ENCODE results near the gene ARFGAP3.

ARFGAP3 gene

DNA sequence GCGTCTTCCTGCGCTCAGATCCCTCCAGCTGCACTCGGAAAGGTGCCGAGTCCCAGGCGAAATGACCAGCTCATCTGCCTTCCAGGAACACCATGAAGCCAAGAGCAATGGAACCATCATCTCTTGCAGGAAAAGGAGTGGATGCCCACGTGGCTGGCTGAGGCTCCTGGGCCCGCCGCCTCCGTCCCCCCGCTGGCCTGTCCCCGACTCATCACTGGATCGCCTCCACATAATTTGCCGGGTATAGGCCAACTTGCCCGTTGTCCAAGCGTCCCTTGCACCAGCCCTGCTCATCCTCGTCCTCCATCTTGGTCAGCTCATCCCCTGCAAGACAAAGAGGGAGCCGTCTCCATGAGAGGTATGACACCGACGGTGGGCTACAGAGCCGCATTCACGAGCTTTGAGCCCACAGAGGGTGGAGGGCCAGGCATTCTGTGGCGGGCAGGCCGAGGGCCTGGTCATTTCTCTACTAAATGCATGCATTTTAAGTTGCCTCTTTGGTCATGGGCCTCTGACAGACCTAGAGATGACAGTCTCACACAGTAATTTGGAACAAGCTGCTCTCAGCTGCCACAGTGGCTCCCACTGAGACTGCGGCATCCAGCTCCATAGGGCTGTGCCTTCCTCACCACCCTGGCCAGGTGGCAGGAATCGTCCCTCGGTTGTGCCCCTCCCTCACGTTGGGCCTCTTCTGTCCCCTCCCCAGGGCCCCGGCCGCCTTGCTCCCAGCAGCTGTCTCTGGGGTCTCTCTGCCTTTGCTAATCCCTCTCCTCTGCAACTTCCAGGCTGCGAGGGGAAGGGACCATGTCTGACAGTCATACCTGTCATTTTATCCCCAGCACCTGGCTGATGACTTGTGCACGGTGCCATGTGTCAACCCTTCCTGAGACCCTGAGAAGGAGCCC lies 14.3 kb upstream of the ARFGAP3 start:
- TF ChIP-seq, protein P1, sequence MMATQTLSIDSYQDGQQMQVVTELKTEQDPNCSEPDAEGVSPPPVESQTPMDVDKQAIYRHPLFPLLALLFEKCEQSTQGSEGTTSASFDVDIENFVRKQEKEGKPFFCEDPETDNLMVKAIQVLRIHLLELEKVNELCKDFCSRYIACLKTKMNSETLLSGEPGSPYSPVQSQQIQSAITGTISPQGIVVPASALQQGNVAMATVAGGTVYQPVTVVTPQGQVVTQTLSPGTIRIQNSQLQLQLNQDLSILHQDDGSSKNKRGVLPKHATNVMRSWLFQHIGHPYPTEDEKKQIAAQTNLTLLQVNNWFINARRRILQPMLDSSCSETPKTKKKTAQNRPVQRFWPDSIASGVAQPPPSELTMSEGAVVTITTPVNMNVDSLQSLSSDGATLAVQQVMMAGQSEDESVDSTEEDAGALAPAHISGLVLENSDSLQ (IDR thresholded peaks at IDR 0.05): no peak
- TF ChIP-seq BHLHE40 (IDR thresholded peaks at IDR 0.05; ENCODE audit: borderline replicate concordance) (no peak), TARDBP (IDR thresholded peaks at IDR 0.05) (no peak), NFRKB (IDR thresholded peaks at IDR 0.05) (no peak), CTBP1 (IDR thresholded peaks at IDR 0.05; ENCODE audit: borderline replicate concordance) (no peak), ZNF384 (IDR thresholded peaks at IDR 0.05) (no peak), LEF1 (IDR thresholded peaks at IDR 0.05; ENCODE audit: borderline replicate concordance) (no peak), ELF4 (IDR thresholded peaks at IDR 0.05) (no peak), FOXA1 (IDR thresholded peaks at IDR 0.05) (no peak), SP1 (IDR thresholded peaks at IDR 0.05) (no peak), HDGF (IDR thresholded peaks at IDR 0.05; ENCODE audit: borderline replicate concordance) (no peak), ARNT (IDR thresholded peaks at IDR 0.05) (no peak), FOXM1 (IDR thresholded peaks at IDR 0.05; ENCODE audit: borderline replicate concordance) (no peak), FOXK2 (IDR thresholded peaks at IDR 0.05) (no peak)
- ChIA-PET CTCF (no interaction called here), POLR2A (no interaction called here)
- DNase-seq (ENCODE audit: extremely low spot score): no peak

DNA sequence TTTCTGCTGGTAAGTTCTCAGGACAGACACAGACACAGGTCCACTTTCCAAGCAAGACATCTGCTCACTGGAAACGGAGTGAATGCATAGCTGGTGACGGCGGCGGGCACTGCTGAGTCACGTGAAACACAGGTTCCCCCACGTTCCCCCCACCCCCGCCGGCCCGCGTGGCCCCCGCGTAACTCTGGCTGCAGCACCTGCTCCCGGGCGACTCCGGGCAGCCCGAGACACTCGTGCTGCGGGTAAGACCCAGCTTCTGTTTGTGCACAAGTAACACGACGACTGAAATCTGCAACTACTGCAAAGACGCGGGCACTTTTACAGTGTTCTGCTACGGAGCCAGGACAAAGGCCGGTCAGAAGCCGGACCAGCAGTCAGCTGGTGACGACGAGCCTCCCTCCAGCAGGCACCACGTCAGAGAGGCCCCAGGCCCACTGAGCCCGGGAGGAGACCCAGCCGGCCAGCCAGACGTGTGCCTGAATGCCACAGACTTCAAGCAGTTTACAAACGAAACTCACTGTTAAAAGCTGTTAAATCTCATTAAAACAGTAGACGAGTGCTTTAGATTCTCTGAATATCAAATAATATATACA lies 12.9 kb upstream of the ARFGAP3 start:
- TF ChIP-seq TARDBP (IDR thresholded peaks at IDR 0.05) (no peak), ELF4 (IDR thresholded peaks at IDR 0.05) (no peak), LEF1 (IDR thresholded peaks at IDR 0.05; ENCODE audit: borderline replicate concordance) (no peak), L3MBTL2 (conservative IDR thresholded peaks at IDR 0.05) (no peak), HDGF (IDR thresholded peaks at IDR 0.05; ENCODE audit: borderline replicate concordance) (no peak), CTBP1 (IDR thresholded peaks at IDR 0.05; ENCODE audit: borderline replicate concordance) (no peak), SUZ12 (IDR thresholded peaks at IDR 0.05) (no peak), FOXM1 (IDR thresholded peaks at IDR 0.05; ENCODE audit: borderline replicate concordance) (no peak), BHLHE40 (IDR thresholded peaks at IDR 0.05; ENCODE audit: borderline replicate concordance) (no peak), ZNF384 (IDR thresholded peaks at IDR 0.05) (no peak), SP1 (IDR thresholded peaks at IDR 0.05) (no peak), FOXK2 (IDR thresholded peaks at IDR 0.05) (no peak), ARNT (IDR thresholded peaks at IDR 0.05) (no peak), FOXA1 (IDR thresholded peaks at IDR 0.05) (no peak), NFRKB (IDR thresholded peaks at IDR 0.05) (no peak)
- TF ChIP-seq, protein P1 (IDR thresholded peaks at IDR 0.05): no peak
- CTCF ChIA-PET: no interaction called here
- POLR2A ChIA-PET: no interaction called here
- no peak for DNase-seq (ENCODE audit: extremely low spot score)

DNA sequence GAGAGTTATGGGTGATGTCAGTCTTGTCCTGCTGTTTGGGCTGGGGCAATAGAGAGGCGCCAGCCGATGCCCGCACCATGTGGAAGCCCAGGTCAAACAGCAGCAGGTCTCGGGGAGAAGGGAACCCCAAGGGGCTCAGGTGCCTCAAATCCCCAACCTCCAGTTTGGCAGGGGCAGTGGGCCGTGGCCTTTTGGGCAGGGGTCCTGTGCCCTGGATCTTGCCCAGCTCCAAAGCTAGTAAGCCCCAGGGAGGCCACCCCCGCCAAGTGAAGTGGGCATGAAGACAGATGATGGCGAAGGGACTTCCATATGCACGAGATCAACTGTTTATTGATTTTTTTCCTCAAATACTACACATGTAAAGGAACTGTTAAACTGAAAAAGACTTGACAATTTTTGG lies 12.4 kb upstream of the ARFGAP3 start:
- CTCF ChIA-PET: no interaction called here

DNA sequence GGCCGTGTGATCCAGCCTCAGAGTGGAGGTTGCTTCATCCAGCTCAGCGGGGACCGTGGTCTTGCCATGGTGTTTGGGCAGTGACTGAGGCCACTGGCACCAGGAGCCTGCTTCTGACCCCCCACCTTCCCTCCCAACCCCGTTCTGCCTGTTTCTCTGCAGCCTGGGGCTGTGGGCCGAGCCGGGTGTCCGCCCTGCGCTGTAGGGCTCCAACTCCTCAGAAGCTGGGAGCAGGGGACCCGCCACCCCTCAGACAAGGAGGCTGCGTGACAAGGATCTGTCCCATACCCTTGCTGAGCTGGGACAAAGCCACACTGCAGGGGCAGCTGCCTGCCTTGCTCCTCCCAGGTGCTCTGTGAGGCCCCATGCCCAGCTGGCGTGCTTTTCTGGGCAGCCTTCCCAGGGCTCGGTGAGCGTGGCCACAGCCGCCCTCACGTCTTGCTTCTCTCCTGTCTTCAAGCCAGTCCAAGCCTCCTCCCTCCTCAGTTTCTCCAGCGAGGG lies 11.7 kb upstream of the ARFGAP3 start:
- DNase-seq (ENCODE audit: extremely low spot score): no peak
- CTCF ChIA-PET: interaction anchor here (0.9 to 1.1 kb wide), 2 partner anchors 10 to 91 kb away, joined by 3 read pairs; no protein-coding TSS in a partner anchor
- TF ChIP-seq NFRKB (IDR thresholded peaks at IDR 0.05): no peak
- TF ChIP-seq ZNF384 (IDR thresholded peaks at IDR 0.05): no peak
- no peak for TF ChIP-seq SUZ12 (IDR thresholded peaks at IDR 0.05)
- POLR2A ChIA-PET: interaction anchor here (1.1 kb wide), 2 partner anchors 55 to 91 kb away, joined by 3 read pairs; no protein-coding TSS in a partner anchor

More for the DNA sequence above, 12.4 kb upstream of the ARFGAP3 start:
- no peak for TF ChIP-seq CTBP1 (IDR thresholded peaks at IDR 0.05; ENCODE audit: borderline replicate concordance)
- DNase-seq (ENCODE audit: extremely low spot score): no peak
- POLR2A ChIA-PET: no interaction called here

DNA sequence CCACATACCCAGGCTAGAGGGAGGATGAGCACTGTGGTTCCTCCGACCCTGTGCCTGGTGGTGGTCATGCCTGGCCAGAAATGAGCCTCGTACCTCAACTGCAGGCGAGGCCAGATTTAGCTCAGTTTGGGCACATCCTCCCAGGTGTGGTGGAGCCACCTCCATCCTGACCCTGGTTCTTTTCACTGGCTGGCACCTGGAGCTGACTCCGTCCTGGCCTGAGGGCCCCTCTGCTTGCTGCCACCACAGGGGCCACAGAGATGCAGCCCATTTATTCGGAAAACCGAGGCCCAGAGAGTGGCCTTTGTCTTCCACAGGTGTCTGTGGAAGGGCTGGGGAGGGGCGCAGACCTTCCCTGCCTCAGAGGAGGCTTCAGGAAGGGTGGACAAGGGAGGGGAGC lies 9.0 kb upstream of the ARFGAP3 start:
- TF ChIP-seq FOXA1 (IDR thresholded peaks at IDR 0.05) (no peak), BHLHE40 (IDR thresholded peaks at IDR 0.05; ENCODE audit: borderline replicate concordance) (no peak), L3MBTL2 (conservative IDR thresholded peaks at IDR 0.05) (no peak)
- ChIA-PET CTCF (no interaction called here), POLR2A (interaction anchor here (1.1 kb wide), 1 partner anchor 10 kb away, joined by 3 read pairs; no protein-coding TSS in a partner anchor)
- no peak for DNase-seq (ENCODE audit: extremely low spot score)

DNA sequence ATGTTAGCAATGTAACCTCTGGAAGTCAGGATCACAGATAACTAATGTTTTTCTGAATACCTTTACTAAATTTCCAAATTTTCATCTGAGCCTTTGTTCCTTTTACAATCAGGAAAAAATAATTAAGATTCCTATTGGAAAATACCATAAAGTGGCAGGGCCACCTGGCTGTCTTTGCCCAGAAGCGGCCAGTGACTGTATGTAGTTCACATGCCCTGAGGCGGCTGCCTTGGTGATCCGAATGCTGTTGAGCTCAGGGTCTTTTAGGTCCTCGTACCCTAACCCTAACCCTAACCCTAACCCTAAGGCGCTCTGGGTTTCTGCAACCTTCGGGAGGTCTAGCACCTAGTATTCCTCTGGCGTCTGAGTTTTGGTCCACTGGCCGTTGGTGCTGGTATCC lies 8.5 kb upstream of the ARFGAP3 start:
- ChIA-PET POLR2A (no interaction called here), CTCF (no interaction called here)
- no peak for TF ChIP-seq FOXA1 (IDR thresholded peaks at IDR 0.05)
- no peak for TF ChIP-seq NFRKB (IDR thresholded peaks at IDR 0.05)
- TF ChIP-seq, protein P1 (IDR thresholded peaks at IDR 0.05): no peak
- no peak for TF ChIP-seq ELF4 (IDR thresholded peaks at IDR 0.05)
- TF ChIP-seq FOXM1 (IDR thresholded peaks at IDR 0.05; ENCODE audit: borderline replicate concordance): no peak
- no peak for TF ChIP-seq SP1 (IDR thresholded peaks at IDR 0.05)
- no peak for TF ChIP-seq HDGF (IDR thresholded peaks at IDR 0.05; ENCODE audit: borderline replicate concordance)
- no peak for TF ChIP-seq CTBP1 (IDR thresholded peaks at IDR 0.05; ENCODE audit: borderline replicate concordance)

More for the DNA sequence above, 8.5 kb upstream of the ARFGAP3 start:
- DNase-seq (ENCODE audit: extremely low spot score): no peak
